Mesenchymal stem cell (in vitro differentiated cells and primary cell): ENCODE results near the gene KIF6.

Source experiments
- DNase-seq: peaks from one replicate; pipeline ENCODE4 v3.0.0-alpha.2; 2013
- H2AFZ ChIP-seq: one replicate; pipeline ENCODE4 v1.6.1; 2013; ENCODE audit warnings: low read depth, mild to moderate bottlenecking, control low read depth, inconsistent platforms, low read length, moderate library complexity
- H2AK5ac ChIP-seq: 2 replicates; pipeline ENCODE4 v1.6.1; 2013; ENCODE audit warnings: low read length, moderate library complexity, mild to moderate bottlenecking, inconsistent platforms; ENCODE audit not compliant: severe bottlenecking
- H2BK120ac ChIP-seq: one replicate; pipeline ENCODE4 v1.6.1; 2013; ENCODE audit warnings: low read depth, mild to moderate bottlenecking, inconsistent platforms, low read length, moderate library complexity
- H2BK12ac ChIP-seq, 2 experiments: one replicate each; pipeline ENCODE4 v1.6.1; 2013; ENCODE audit warnings: inconsistent platforms in 2 of 2, low read length in 2 of 2, mild to moderate bottlenecking in 2 of 2, moderate library complexity in 2 of 2, control low read depth in 1 of 2
- H2BK15ac ChIP-seq: one replicate; pipeline ENCODE4 v1.6.1; 2013; ENCODE audit warnings: mild to moderate bottlenecking, low read depth, inconsistent platforms; ENCODE audit not compliant: poor library complexity, severe bottlenecking
- H2BK5ac ChIP-seq: 2 replicates; pipeline ENCODE4 v1.6.1; 2013; ENCODE audit warnings: low read depth, mild to moderate bottlenecking, low read length, control low read depth, inconsistent platforms; ENCODE audit not compliant: poor library complexity, severe bottlenecking
- H3K14ac ChIP-seq, 2 experiments: one replicate each; pipeline ENCODE4 v1.6.1; 2013; ENCODE audit warnings: inconsistent platforms in 2 of 2, low read length in 2 of 2, control low read depth in 1 of 2, mild to moderate bottlenecking in 1 of 2, moderate library complexity in 1 of 2
- H3K18ac ChIP-seq, 2 experiments: one replicate each; pipeline ENCODE4 v1.6.1; 2013; ENCODE audit warnings: inconsistent platforms in 2 of 2, low read length in 2 of 2, control low read depth in 1 of 2, low read depth in 1 of 2, mild to moderate bottlenecking in 1 of 2
- H3K23ac ChIP-seq, 2 experiments: one replicate each; pipeline ENCODE4 v1.6.1; 2013; ENCODE audit warnings: inconsistent platforms in 2 of 2, low read length in 2 of 2, mild to moderate bottlenecking in 2 of 2, moderate library complexity in 2 of 2, control low read depth in 1 of 2
- H3K27ac ChIP-seq: 2 replicates; pipeline ENCODE4 v1.5.1; 2013; ENCODE audit warnings: mild to moderate bottlenecking, moderate library complexity, low read length, control low read depth, inconsistent platforms; ENCODE audit not compliant: poor library complexity, severe bottlenecking
- H3K27me3 ChIP-seq, 2 experiments: 2 replicates each; pipeline versions ENCODE4 v1.6.1 to v1.7.0; 2013; ENCODE audit warnings: low read length in 2 of 2, mild to moderate bottlenecking in 2 of 2, moderate library complexity in 2 of 2, control low read depth in 1 of 2, inconsistent platforms in 1 of 2; ENCODE audit not compliant: control insufficient read depth in 1 of 2, insufficient read depth in 1 of 2
- H3K36me3 ChIP-seq, 2 experiments: 2 replicates each; pipeline versions ENCODE4 v1.6.1 to v1.7.0; 2013; ENCODE audit warnings: low read length in 2 of 2, control low read depth in 1 of 2, inconsistent platforms in 1 of 2, low read depth in 1 of 2, mild to moderate bottlenecking in 1 of 2; ENCODE audit not compliant: insufficient read depth in 2 of 2, control insufficient read depth in 1 of 2
- H3K4ac ChIP-seq, 2 experiments: one replicate each; pipeline ENCODE4 v1.6.1; 2013; ENCODE audit warnings: inconsistent platforms in 2 of 2, low read length in 2 of 2, mild to moderate bottlenecking in 2 of 2, moderate library complexity in 2 of 2, control low read depth in 1 of 2, low read depth in 1 of 2
- H3K4me1 ChIP-seq: 2 replicates; pipeline ENCODE4 v1.6.1; 2013; ENCODE audit warnings: low read depth, low read length, control low read depth; ENCODE audit not compliant: control insufficient read depth, insufficient read depth
- H3K4me2 ChIP-seq: 2 replicates; pipeline ENCODE4 v1.6.1; 2013; ENCODE audit warnings: low read length, mild to moderate bottlenecking, inconsistent platforms; ENCODE audit not compliant: poor library complexity, severe bottlenecking
- H3K4me3 ChIP-seq, 2 experiments: 2 replicates each; pipeline versions ENCODE4 v1.5.1 to v1.7.0; 2013; ENCODE audit warnings: low read length in 2 of 2, mild to moderate bottlenecking in 2 of 2, control low read depth in 1 of 2, low read depth in 1 of 2; ENCODE audit not compliant: insufficient read depth in 1 of 2
- H3K79me1 ChIP-seq: replicated peaks from 2 replicates; pipeline ENCODE4 v1.6.1; 2013; ENCODE audit warnings: mild to moderate bottlenecking, control low read depth, low read length, inconsistent platforms; ENCODE audit not compliant: poor library complexity, severe bottlenecking
- H3K9ac ChIP-seq: 2 replicates; pipeline ENCODE4 v1.7.0; 2013; ENCODE audit warnings: mild to moderate bottlenecking, low read length, moderate library complexity
- H3K9me3 ChIP-seq: 2 replicates; pipeline ENCODE4 v1.7.0; 2013; ENCODE audit warnings: mild to moderate bottlenecking, low read length; ENCODE audit not compliant: control insufficient read depth
- H4K8ac ChIP-seq: one replicate; pipeline ENCODE4 v1.6.1; 2013; ENCODE audit warnings: inconsistent platforms, mild to moderate bottlenecking, low read length, moderate library complexity
- H4K91ac ChIP-seq: one replicate; pipeline ENCODE4 v1.6.1; 2013; ENCODE audit warnings: mild to moderate bottlenecking, low read length, inconsistent platforms
- WGBS: methylation state at CpG from one replicate; pipeline ENCODE4 v1.1.7; 2013; ENCODE audit warnings: mixed read lengths; 5-methylcytosine and 5-hydroxymethylcytosine counted together

The KIF6 gene

DNA sequence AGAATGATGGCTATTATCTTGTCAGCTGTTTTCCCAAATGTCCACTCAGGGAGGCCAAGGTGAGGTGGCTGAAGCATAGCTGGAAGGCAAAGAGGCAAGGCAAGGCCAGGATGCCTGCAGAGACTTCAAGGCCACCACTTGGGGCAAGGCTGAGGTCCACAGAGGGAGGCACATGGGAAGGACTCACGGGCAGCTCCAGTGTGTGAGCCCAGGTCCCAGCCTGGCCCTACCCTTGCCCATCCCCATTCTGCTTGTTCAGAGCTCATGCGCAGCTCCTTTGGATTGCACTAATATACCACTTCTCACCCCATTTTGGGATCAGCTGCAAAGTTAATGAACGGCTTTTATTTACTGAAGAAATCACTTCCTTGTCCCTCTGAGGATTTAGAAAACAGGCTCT lies 291.6 kb downstream of the KIF6 start:
- H3K27me3 ChIP-seq = no peaks in the 10 kb centered on the region
- H3K9ac ChIP-seq = no peak overlapping the region
- H3K4me1 ChIP-seq = peaks cover 11% of the 10 kb centered on the region
- no peak overlapping the region for H3K4me2 ChIP-seq
- H3K18ac ChIP-seq = no peak overlapping the region
- no peaks in the 10 kb centered on the region for H3K36me3 ChIP-seq
- H2BK12ac ChIP-seq = no peak overlapping the region
- no peak overlapping the region for H2BK15ac ChIP-seq
- no peak for DNase-seq
- WGBS = 100% methylated on average over 3 of the region's 3 CpGs
- no peak overlapping the region for H2BK5ac ChIP-seq
- no peak overlapping the region for H3K4me3 ChIP-seq
- no peak overlapping the region for H3K27ac ChIP-seq
- H3K23ac ChIP-seq = no peak overlapping the region
- no peak overlapping the region for H2BK120ac ChIP-seq
- H2AK5ac ChIP-seq = no peak overlapping the region
- no peak overlapping the region for H4K91ac ChIP-seq
- no peak overlapping the region for H3K14ac ChIP-seq
- no peak overlapping the region for H2AFZ ChIP-seq
- peaks cover 11% of the 10 kb centered on the region for H3K9me3 ChIP-seq
- H4K8ac ChIP-seq = no peak overlapping the region
- H3K4ac ChIP-seq = no peak overlapping the region
- H3K79me1 ChIP-seq = no peaks in the 10 kb centered on the region

DNA sequence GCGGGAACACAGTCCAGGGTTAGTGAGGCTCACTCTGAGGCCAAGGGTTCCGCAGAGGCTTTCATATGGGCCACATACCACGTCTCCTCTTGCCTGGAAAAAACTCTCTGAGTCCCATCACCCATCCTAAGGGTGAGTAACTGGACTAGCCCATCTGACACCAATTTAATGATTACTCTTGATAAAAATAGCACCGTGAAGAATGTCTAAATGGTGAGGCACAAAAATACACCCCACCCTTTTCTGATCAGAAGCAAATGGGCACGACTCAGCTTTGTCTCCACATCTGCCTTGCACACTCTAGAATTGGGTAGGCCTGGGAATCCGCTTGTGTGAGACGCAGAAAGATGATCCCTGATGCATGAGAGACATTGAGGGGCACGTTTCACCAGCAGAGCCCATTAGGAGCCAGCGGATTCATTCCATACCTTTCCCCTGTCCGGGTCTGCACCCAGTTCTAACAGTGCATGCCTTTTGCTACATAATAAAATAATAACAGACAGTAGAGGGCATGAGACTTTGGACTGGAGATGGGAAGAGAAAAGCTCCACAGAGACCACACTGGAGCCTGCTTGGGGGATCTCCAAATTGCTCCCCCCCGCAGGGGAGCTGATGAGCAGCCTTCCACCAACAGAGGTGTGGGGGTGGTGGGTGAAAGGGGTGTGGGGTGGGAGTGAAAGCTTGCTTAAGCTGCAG lies 292.7 kb downstream of the KIF6 start:
- H3K18ac ChIP-seq = no peak overlapping the region
- no peak overlapping the region for H2BK5ac ChIP-seq
- no peak for DNase-seq
- no peak overlapping the region for H2BK12ac ChIP-seq
- no peak overlapping the region for H3K27ac ChIP-seq
- H3K4me3 ChIP-seq = no peak overlapping the region
- H2AFZ ChIP-seq = no peak overlapping the region
- H3K23ac ChIP-seq = no peak overlapping the region
- no peak overlapping the region for H3K14ac ChIP-seq
- no peak overlapping the region for H2BK120ac ChIP-seq
- H3K9ac ChIP-seq = peak overlapping the region; percentile 42
- H3K4me2 ChIP-seq = no peak overlapping the region
- no peak overlapping the region for H2AK5ac ChIP-seq
- peaks cover 11% of the 10 kb centered on the region for H3K4me1 ChIP-seq
- peaks cover 11% of the 10 kb centered on the region for H3K9me3 ChIP-seq
- H3K36me3 ChIP-seq = no peaks in the 10 kb centered on the region
- no peak overlapping the region for H3K4ac ChIP-seq
- H3K27me3 ChIP-seq = no peaks in the 10 kb centered on the region
- peak overlapping the region; percentile 39 for H2BK15ac ChIP-seq
- WGBS = 76% methylated on average over 9 of the region's 11 CpGs
- H3K79me1 ChIP-seq = no peaks in the 10 kb centered on the region
- no peak overlapping the region for H4K91ac ChIP-seq
- H4K8ac ChIP-seq = no peak overlapping the region

- no peak overlapping the region for H3K4me3 ChIP-seq
- WGBS = 32% methylated on average over 8 of the region's 11 CpGs
Observed at GRCh38 chr6:39430871-39431523, 294.2 kb downstream of the KIF6 start.

DNA sequence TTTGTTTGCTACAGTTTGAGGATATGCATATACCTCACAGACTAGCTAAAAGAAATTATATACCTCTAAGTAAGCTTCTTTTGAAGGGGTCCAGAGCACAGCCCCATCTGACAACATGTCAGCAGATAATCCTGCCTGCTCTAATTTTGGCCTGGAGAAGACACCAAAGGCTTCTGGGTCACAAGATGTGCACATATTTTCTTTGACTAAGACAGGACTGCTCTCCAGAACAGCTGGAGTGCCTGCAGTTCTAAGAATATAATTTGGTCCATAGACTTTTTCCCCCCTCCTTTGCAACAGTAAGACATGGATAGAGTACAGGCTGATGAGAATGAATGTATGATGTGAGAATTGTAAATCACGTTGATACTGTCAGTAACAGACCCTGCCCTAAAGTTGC lies 294.8 kb downstream of the KIF6 start:
- WGBS = 94% methylated on average over 1 of the region's 1 CpG
- Histone ChIP-seq H3K79me1 (no peaks in the 10 kb centered on the region), H3K4ac (no peak overlapping the region), H3K9ac (no peak overlapping the region), H3K4me2 (no peak overlapping the region), H3K4me3 (no peak overlapping the region), H4K91ac (no peak overlapping the region), H3K36me3 (no peaks in the 10 kb centered on the region), H3K14ac (no peak overlapping the region), H2AK5ac (no peak overlapping the region), H3K9me3 (peaks cover under 1% of the 10 kb centered on the region), H2BK15ac (no peak overlapping the region), H4K8ac (no peak overlapping the region), H3K27me3 (no peaks in the 10 kb centered on the region), H2BK120ac (peak overlapping the region; percentile 64), H2BK12ac (no peak overlapping the region), H3K4me1 (peaks cover 11% of the 10 kb centered on the region), H2AFZ (no peak overlapping the region), H3K18ac (peak overlapping the region; percentile 4 to 18), H3K23ac (no peak overlapping the region), H2BK5ac (no peak overlapping the region), H3K27ac (no peak overlapping the region)
- no peak for DNase-seq

More at GRCh38 chr6:39430871-39431523, 294.2 kb downstream of the KIF6 start:
- peaks cover 4% of the 10 kb centered on the region for H3K9me3 ChIP-seq
- peak overlapping the region; percentile 4 for H3K4me2 ChIP-seq
- peak overlapping the region; percentile 4 to 55 for H3K18ac ChIP-seq
- H2BK5ac ChIP-seq = no peak overlapping the region
- peak; percentile 31 for DNase-seq
- no peaks in the 10 kb centered on the region for H3K27me3 ChIP-seq
- H2BK15ac ChIP-seq = peak overlapping the region; percentile 44
- no peak overlapping the region for H3K23ac ChIP-seq
- H2AFZ ChIP-seq = no peak overlapping the region
- H4K8ac ChIP-seq = peak overlapping the region; percentile 66
- H3K36me3 ChIP-seq = no peaks in the 10 kb centered on the region
- H3K14ac ChIP-seq = no peak overlapping the region
- no peak overlapping the region for H3K4ac ChIP-seq
- H3K9ac ChIP-seq = no peak overlapping the region
- no peak overlapping the region for H2BK120ac ChIP-seq
- no peak overlapping the region for H2AK5ac ChIP-seq
- peak overlapping the region; percentile 28 to 47 for H2BK12ac ChIP-seq
- peaks cover 11% of the 10 kb centered on the region for H3K4me1 ChIP-seq
- H4K91ac ChIP-seq = no peak overlapping the region
- no peak overlapping the region for H3K27ac ChIP-seq
- no peaks in the 10 kb centered on the region for H3K79me1 ChIP-seq
